ENCODE measurements around the gene NTM.
A peak's percentile ranks its signal among the peaks of the same experiment; 100 is the strongest.

NTM gene

GRCh38 chr11:131572423-131572822 is 202.0 kb downstream of the NTM start:
- TF ChIP-seq SPI1 (IDR thresholded peaks at IDR 0.05; ENCODE audit: borderline replicate concordance, low read depth) (no peak), REST (IDR thresholded peaks at IDR 0.05; ENCODE audit: insufficient replicate concordance, low read depth) (no peak), CTCF (IDR thresholded peaks at IDR 0.05; ENCODE audit: insufficient read depth, low read length) (no peak), POLR2AphosphoS5 (IDR thresholded peaks at IDR 0.05; ENCODE audit: low read depth) (no peak), GABPA (IDR thresholded peaks at IDR 0.05; ENCODE audit: low read depth) (no peak)
- no peak for DNase-seq (ENCODE audit: low read depth in 1 of 2, low spot score in 1 of 2)

GRCh38 chr11:131579932-131580387 is 209.5 kb downstream of the NTM start:
- TF ChIP-seq POLR2AphosphoS5 (IDR thresholded peaks at IDR 0.05; ENCODE audit: low read depth), result no peak
- no peak for TF ChIP-seq REST (IDR thresholded peaks at IDR 0.05; ENCODE audit: insufficient replicate concordance, low read depth)
- peak; percentile 11 for TF ChIP-seq CTCF (IDR thresholded peaks at IDR 0.05; ENCODE audit: insufficient read depth, low read length)
- Histone ChIP-seq H3K27me3 (ENCODE audit: insufficient read depth, poor library complexity, severe bottlenecking) (no peaks in the 10 kb centered on the region), H3K27ac (replicated peaks) (no peak overlapping the region), H3K4me3 (replicated peaks; ENCODE audit: insufficient read depth, low read length) (no peak overlapping the region)
- DNase-seq (ENCODE audit: low read depth in 1 of 2, low spot score in 1 of 2), result peak in 1 of 2 experiments; percentile 7

More at GRCh38 chr11:131572423-131572822, 202.0 kb downstream of the NTM start:
- Histone ChIP-seq H3K4me3 (replicated peaks; ENCODE audit: insufficient read depth, low read length) (no peak overlapping the region), H3K27me3 (ENCODE audit: insufficient read depth, poor library complexity, severe bottlenecking) (no peaks in the 10 kb centered on the region), H3K27ac (replicated peaks) (no peak overlapping the region)

GRCh38 chr11:131580476-131580875 is 210.1 kb downstream of the NTM start:
- TF ChIP-seq REST (IDR thresholded peaks at IDR 0.05; ENCODE audit: insufficient replicate concordance, low read depth), result no peak
- H3K27me3 ChIP-seq (ENCODE audit: insufficient read depth, poor library complexity, severe bottlenecking), result no peaks in the 10 kb centered on the region
- no peak overlapping the region for H3K27ac ChIP-seq (replicated peaks)
- no peak overlapping the region for H3K4me3 ChIP-seq (replicated peaks; ENCODE audit: insufficient read depth, low read length)
- DNase-seq (ENCODE audit: low read depth in 1 of 2, low spot score in 1 of 2), result no peak

GRCh38 chr11:131581046-131581445 is 210.6 kb downstream of the NTM start:
- TF ChIP-seq GABPA (IDR thresholded peaks at IDR 0.05; ENCODE audit: low read depth), result no peak
- no peak for TF ChIP-seq SPI1 (IDR thresholded peaks at IDR 0.05; ENCODE audit: borderline replicate concordance, low read depth)
- TF ChIP-seq REST (IDR thresholded peaks at IDR 0.05; ENCODE audit: insufficient replicate concordance, low read depth), result no peak
- no peak for TF ChIP-seq CTCF (IDR thresholded peaks at IDR 0.05; ENCODE audit: insufficient read depth, low read length)
- TF ChIP-seq POLR2AphosphoS5 (IDR thresholded peaks at IDR 0.05; ENCODE audit: low read depth), result no peak
- no peak for DNase-seq (ENCODE audit: low read depth in 1 of 2, low spot score in 1 of 2)
- H3K27ac ChIP-seq (replicated peaks), result no peak overlapping the region
- H3K27me3 ChIP-seq (ENCODE audit: insufficient read depth, poor library complexity, severe bottlenecking), result no peaks in the 10 kb centered on the region
- H3K4me3 ChIP-seq (replicated peaks; ENCODE audit: insufficient read depth, low read length), result no peak overlapping the region
